HepG2 (cell line): ENCODE results near the gene MAP3K4. TPM values are rescaled to one million over a fixed set of nuclear protein-coding genes. Genes with fewer than 3 reads are reported as not detected.

ENCODE experiments used
- ATAC-seq: fragments of 200-7000 bp; cut with Tn5 transposase; 3 replicates; pipeline ENCODE4 v1.9.1; 2020; ENCODE audit warnings: mild to moderate bottlenecking, moderate library complexity
- BruUV-seq: library from RNA; stranded (reverse); fragments of 400-500 nt; replicated peaks from 2 replicates; lab custom pipeline; 2021; lab: Mats Ljungman, UMichigan
- CTCF ChIA-PET: fragments of 300-600 bp; formaldehyde crosslinking; extraction: SDS; loops from one replicate; lab custom pipeline; 2021; ENCODE audit warnings: low total read pairs, inconsistent platforms, low intra/inter-chr PET ratio; lab: Yijun Ruan, JAX
- POLR2A ChIA-PET: fragments of 350-600 bp; sonication (Branson Sonifier 250); formaldehyde crosslinking; loops from one replicate; lab custom pipeline; 2020; ENCODE audit warnings: antibody characterized with exemption, inconsistent platforms; lab: Yijun Ruan, JAX
- DNase-seq: peaks from one replicate; pipeline ENCODE4 v3.0.0-alpha.2; 2015; ENCODE audit warnings: low spot score
- FAIRE-seq: peaks from 3 replicates; lab custom pipeline; 2011; peaks lifted over from hg19 to GRCh38; lab: Jason Lieb, UNC
- H2AFZ ChIP-seq: one replicate; pipeline ENCODE4 v1.6.1; 2011; ENCODE audit warnings: low read length, inconsistent platforms
- H3K27ac ChIP-seq: fragments of 300-600 bp; 3 replicates; pipeline ENCODE4 v1.8.0; 2011; ENCODE audit warnings: mixed run types, mild to moderate bottlenecking, mixed read lengths, low read length, inconsistent platforms; ENCODE audit not compliant: insufficient read depth; ENCODE audit errors: extremely low read length
- H3K27me3 ChIP-seq, 2 experiments: fragments of 200-600 bp in 1 of 2; 2 replicates in 1 of 2; 3 replicates in 1 of 2; pipeline versions ENCODE4 v1.6.0 to v1.8.0; 2011; ENCODE audit warnings: low read length in 2 of 2, mild to moderate bottlenecking in 2 of 2, moderate library complexity in 2 of 2, inconsistent platforms in 1 of 2; ENCODE audit not compliant: insufficient read depth in 2 of 2, control insufficient read depth in 1 of 2
- H3K36me3 ChIP-seq, 2 experiments: fragments of 200-600 bp in 1 of 2; replicated peaks in 1 of 2; 2 replicates in 1 of 2; 3 replicates in 1 of 2; pipeline versions ENCODE4 v1.5.1 to v1.8.0; 2011; ENCODE audit warnings: low read length in 2 of 2, inconsistent platforms in 1 of 2; ENCODE audit not compliant: insufficient read depth in 2 of 2, control insufficient read depth in 1 of 2
- H3K4me1 ChIP-seq: 2 replicates; pipeline ENCODE4 v1.5.1; 2012; ENCODE audit warnings: low read length, inconsistent platforms; ENCODE audit not compliant: insufficient read depth
- H3K4me2 ChIP-seq: 2 replicates; pipeline ENCODE4 v1.6.0; 2011; ENCODE audit warnings: low read depth, low read length, inconsistent platforms
- H3K4me3 ChIP-seq, 3 experiments: fragments of 200-600 bp in 1 of 3; sonication (generic), shearing (Covaris generic) in 1 of 3; replicated peaks in 1 of 3; 2 replicates each; pipeline ENCODE4 v1.5.1; 2011 to 2016; ENCODE audit warnings: low read length in 3 of 3, inconsistent platforms in 2 of 3, low read depth in 2 of 3, mild to moderate bottlenecking in 2 of 3, control low read depth in 1 of 3, mixed read lengths in 1 of 3; ENCODE audit not compliant: insufficient read depth in 1 of 3
- H3K79me2 ChIP-seq: one replicate; pipeline ENCODE4 v1.6.1; 2011; ENCODE audit warnings: low read length, inconsistent platforms; ENCODE audit not compliant: insufficient read depth
- H3K9ac ChIP-seq: 2 replicates; pipeline ENCODE4 v1.6.0; 2011; ENCODE audit warnings: mild to moderate bottlenecking, low read depth, low read length, inconsistent platforms; ENCODE audit not compliant: insufficient read depth
- H3K9me3 ChIP-seq: 2 replicates; pipeline ENCODE4 v1.5.1; 2012; ENCODE audit warnings: mild to moderate bottlenecking, low read length
- H4K20me1 ChIP-seq: 2 replicates; pipeline ENCODE4 v1.6.0; 2011; ENCODE audit warnings: inconsistent platforms, mild to moderate bottlenecking, low read length, moderate library complexity; ENCODE audit not compliant: insufficient read depth
- CEBPB ChIP-seq: IDR thresholded peaks from 2 replicates; pipeline ENCODE4 v1.6.1; 2011; ENCODE audit warnings: low read depth, low read length, improper control_type of control experiment, borderline replicate concordance
- RELA ChIP-seq: sonication (generic); formaldehyde crosslinking; IDR thresholded peaks from 2 replicates; pipeline ENCODE4 v1.4.0; 2020; ENCODE audit warnings: missing genetic modification reagents
- XBP1 ChIP-seq: sonication (generic); formaldehyde crosslinking; IDR thresholded peaks from 2 replicates; pipeline ENCODE4 v1.5.0; 2020; ENCODE audit warnings: missing genetic modification reagents
- ZNF142 ChIP-seq: sonication (generic); formaldehyde crosslinking; IDR thresholded peaks from 2 replicates; pipeline ENCODE4 v1.4.0; 2020; ENCODE audit warnings: missing genetic modification reagents
- ZNF556 ChIP-seq: sonication (generic); formaldehyde crosslinking; IDR thresholded peaks from 2 replicates; pipeline ENCODE4 v1.4.0; 2020; ENCODE audit warnings: mild to moderate bottlenecking, missing genetic modification reagents, borderline replicate concordance
- ZNF672 ChIP-seq: sonication (generic); formaldehyde crosslinking; IDR thresholded peaks from 2 replicates; pipeline ENCODE4 v1.8.1; 2022; ENCODE audit warnings: missing genetic modification reagents
- WGBS: methylation state at CpG from one replicate; pipeline ENCODE4 v1.1.6; 2017; ENCODE audit warnings: low lambda C conversion rate; 5-methylcytosine and 5-hydroxymethylcytosine counted together
- in situ Hi-C: cut with HindIII; loops from 2 replicates; pipeline ENCODE4 v1.10.0; 2017; ENCODE audit warnings: low pct_unique_long_range_greater_than_20kb; ENCODE audit not compliant: extremely low pct_ligation_motif_present
- intact Hi-C: fragments of 100-400 bp; cut with micrococcal nuclease; formaldehyde crosslinking; loops from one replicate; pipeline ENCODE4 v1.10.0; 2022; ENCODE audit not compliant: unreplicated experiment
- polyA plus RNA-seq, 8 experiments: library from polyadenylated mRNA; depleted of rRNA in 3 of 8; stranded (reverse) in 7 of 8; unstranded in 1 of 8; fragments of >200 nt; fragmentation: Illumina TruSeq in 4 of 8; extraction: Trizol in 4 of 8; gene quantifications; 2 replicates each; pipeline versions ENCODE4 v1.2.1 to v1.2.3, GENCODE V29; 2011 to 2016; ENCODE audit warnings: low read depth in 4 of 8, missing spikeins in 1 of 8, mixed read lengths in 1 of 8; ENCODE audit not compliant: insufficient read depth in 1 of 8
- total RNA-seq, 5 experiments: library from RNA; depleted of rRNA; stranded (reverse); fragments of >200 nt; fragmentation: Illumina TruSeq; extraction: Trizol; gene quantifications; 2 replicates each; pipeline ENCODE4 v1.2.3, GENCODE V29; 2016; ENCODE audit warnings: low read depth in 1 of 5
- TF ChIP-seq, protein P1 (sequence below): sonication (generic); formaldehyde crosslinking; IDR thresholded peaks from 2 replicates; pipeline ENCODE4 v1.5.0; 2020; ENCODE audit warnings: missing genetic modification reagents

Gene MAP3K4
- total and polyA plus RNA-seq, 2 of the 13 experiments (the other 11 are each of a cell fraction or from before 2014, with no cell fraction given) = 12.9 to 33.6 TPM

GRCh38 chr6:161073930-161074329 lies 82.4 kb downstream of the MAP3K4 start (continued):
- TF ChIP-seq ZNF142 (CRISPR knock-in tag) (no peak), ZNF556 (CRISPR knock-in tag) (no peak), CEBPB (no peak)
- TF ChIP-seq, protein P1, sequence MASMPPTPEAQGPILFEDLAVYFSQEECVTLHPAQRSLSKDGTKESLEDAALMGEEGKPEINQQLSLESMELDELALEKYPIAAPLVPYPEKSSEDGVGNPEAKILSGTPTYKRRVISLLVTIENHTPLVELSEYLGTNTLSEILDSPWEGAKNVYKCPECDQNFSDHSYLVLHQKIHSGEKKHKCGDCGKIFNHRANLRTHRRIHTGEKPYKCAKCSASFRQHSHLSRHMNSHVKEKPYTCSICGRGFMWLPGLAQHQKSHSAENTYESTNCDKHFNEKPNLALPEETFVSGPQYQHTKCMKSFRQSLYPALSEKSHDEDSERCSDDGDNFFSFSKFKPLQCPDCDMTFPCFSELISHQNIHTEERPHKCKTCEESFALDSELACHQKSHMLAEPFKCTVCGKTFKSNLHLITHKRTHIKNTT (CRISPR knock-in tag) = no peak

DNA sequence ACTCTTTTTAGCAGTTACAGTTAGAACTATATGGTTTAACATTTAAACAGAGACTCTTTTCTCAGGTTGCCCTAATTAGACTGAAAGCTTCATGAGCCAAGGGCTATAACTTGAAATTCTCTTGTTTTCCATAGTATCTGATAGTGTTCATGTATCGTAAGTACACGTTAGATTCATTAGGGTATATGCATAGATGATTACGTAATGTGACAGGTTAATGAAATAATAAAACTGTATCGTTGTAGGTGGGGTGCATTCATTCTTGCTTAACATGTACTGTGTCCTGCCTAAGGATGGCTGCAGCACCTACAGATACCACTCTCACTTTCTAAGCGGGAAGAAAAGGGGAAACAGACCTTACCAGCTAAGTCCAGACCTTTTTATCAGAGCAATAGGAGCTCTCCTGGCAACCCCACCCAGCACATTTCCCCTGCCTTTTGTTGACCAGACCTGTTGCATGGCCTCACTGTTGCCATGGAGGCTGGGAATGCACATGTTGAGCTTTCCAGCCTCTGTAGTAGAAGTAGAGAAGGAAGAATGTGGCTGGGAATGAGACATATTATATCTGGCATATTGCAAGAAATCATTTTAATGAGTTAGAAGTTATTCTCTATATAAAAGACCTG lies 83.0 kb downstream of the MAP3K4 start:
- Histone ChIP-seq H3K4me2 (no peak overlapping the region), H3K27ac (no peak overlapping the region), H3K79me2 (no peaks in the 10 kb centered on the region), H3K4me3 (no peak overlapping the region), H4K20me1 (no peaks in the 10 kb centered on the region), H3K27me3 (no peaks in the 10 kb centered on the region), H3K9me3 (no peaks in the 10 kb centered on the region), H3K9ac (no peak overlapping the region), H3K4me1 (no peaks in the 10 kb centered on the region), H2AFZ (no peak overlapping the region), H3K36me3 (peaks cover 13 to 58% of the 10 kb centered on the region in 2 experiments)
- ATAC-seq = no peak
- no TSS peak for BruUV-seq
- no peak for DNase-seq
- in situ Hi-C loops (no loop called here), intact Hi-C loops (no loop called here)
- WGBS = 94% methylated on average over 5 of the region's 5 CpGs
- CTCF ChIA-PET = no interaction called here
- POLR2A ChIA-PET = no interaction called here
- TF ChIP-seq XBP1 (CRISPR knock-in tag) (no peak), CEBPB (peak; percentile 84), RELA (CRISPR knock-in tag) (no peak), ZNF672 (CRISPR knock-in tag) (no peak)
- FAIRE-seq = no peak
